ENCODE data around the gene DDX25. TPM values are rescaled to one million over a fixed set of nuclear protein-coding genes. Genes with fewer than 3 reads are reported as not detected.

The DDX25 gene
- total RNA-seq, 1 donor from 2014 or later: 2.3 TPM

DNA sequence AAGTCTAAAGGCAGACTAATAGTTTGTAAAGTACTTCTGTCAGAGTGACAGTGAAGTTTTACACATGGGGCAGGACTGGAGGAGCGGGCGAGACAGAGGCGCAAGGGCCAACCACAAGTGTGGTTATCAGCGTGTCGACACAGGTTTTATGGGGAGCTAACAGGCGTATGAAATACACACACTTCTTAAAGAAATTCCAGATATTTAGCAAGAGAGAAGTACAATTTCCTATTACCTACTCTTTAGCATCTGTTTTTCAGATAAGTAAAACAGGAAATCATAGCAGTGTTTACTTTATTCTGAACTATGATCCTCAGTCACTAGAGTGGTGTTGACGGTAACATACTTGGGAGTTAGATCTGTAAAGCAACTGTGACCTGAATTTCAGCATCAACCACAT, 64.0 kb downstream of the DDX25 start:
- Mint-ChIP-seq H3K9me3 (no peaks in the 10 kb centered on the region), H3K27me3 (ENCODE audit: low read depth) (no peaks in the 10 kb centered on the region), H3K27ac (ENCODE audit: unreplicated experiment) (no peak overlapping the region), H3K4me1 (no peaks in the 10 kb centered on the region), H3K36me3 (ENCODE audit: low read depth) (no peaks in the 10 kb centered on the region), H3K4me3 (no peak overlapping the region)
- TF ChIP-seq CTCF (conservative IDR thresholded peaks at IDR 0.05): no peak
- DNase-seq (ENCODE audit: low read depth, low spot score): no peak

DNA sequence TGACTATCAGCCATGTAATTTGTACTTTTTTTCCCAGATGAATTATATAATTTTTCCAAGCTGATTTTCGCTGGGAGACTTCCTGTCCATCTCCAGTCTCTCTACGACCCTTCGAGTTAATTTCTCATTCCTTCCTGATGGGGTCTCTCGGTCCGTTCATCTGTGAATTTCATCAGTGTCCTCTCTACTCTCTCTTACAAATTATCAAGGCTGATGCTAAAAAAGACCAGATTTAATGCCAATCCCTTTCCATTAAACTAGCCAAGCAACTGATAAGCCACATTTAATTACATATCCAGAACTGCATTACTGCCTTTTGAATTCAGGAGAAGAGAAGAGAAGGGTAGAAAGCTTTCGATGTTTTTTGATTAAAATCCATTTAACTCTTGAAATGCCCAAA, 67.3 kb downstream of the DDX25 start:
- Mint-ChIP-seq H3K36me3 (ENCODE audit: low read depth) (no peaks in the 10 kb centered on the region), H3K4me1 (peaks cover 2% of the 10 kb centered on the region), H3K27me3 (ENCODE audit: low read depth) (no peaks in the 10 kb centered on the region), H3K27ac (ENCODE audit: unreplicated experiment) (no peak overlapping the region), H3K9me3 (no peaks in the 10 kb centered on the region), H3K4me3 (no peak overlapping the region)
- TF ChIP-seq CTCF (conservative IDR thresholded peaks at IDR 0.05): no peak
- no peak for DNase-seq (ENCODE audit: low read depth, low spot score)

DNA sequence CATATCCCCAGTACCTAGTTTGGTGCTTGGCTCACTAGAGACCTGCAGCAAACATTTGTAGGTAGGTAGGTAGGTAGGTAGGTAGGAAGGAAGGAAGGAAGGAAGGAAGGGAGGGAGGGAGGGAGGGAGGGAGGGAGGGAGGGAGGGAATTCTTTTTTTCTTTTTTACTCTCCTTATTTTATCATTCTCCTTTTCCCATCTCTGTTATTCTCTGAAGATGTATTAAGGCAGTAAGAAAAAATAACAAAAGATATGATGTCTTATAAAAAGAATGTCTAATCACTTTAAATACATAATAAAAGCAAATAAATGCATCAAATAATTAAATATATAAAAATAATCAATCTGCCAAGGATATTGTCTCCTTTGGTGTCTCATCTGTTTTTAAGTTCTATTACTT, 70.0 kb downstream of the DDX25 start:
- TF ChIP-seq CTCF (conservative IDR thresholded peaks at IDR 0.05): no peak
- no peak overlapping the region for H3K4me3 Mint-ChIP-seq
- H3K27me3 Mint-ChIP-seq (ENCODE audit: low read depth): no peaks in the 10 kb centered on the region
- peaks cover 24% of the 10 kb centered on the region for H3K4me1 Mint-ChIP-seq
- no peaks in the 10 kb centered on the region for H3K36me3 Mint-ChIP-seq (ENCODE audit: low read depth)
- H3K9me3 Mint-ChIP-seq: no peaks in the 10 kb centered on the region
- no peak overlapping the region for H3K27ac Mint-ChIP-seq (ENCODE audit: unreplicated experiment)
- no peak for DNase-seq (ENCODE audit: low read depth, low spot score)

- Mint-ChIP-seq H3K4me1 (peaks cover 37% of the 10 kb centered on the region), H3K9me3 (no peaks in the 10 kb centered on the region), H3K4me3 (no peak overlapping the region), H3K36me3 (ENCODE audit: low read depth) (no peaks in the 10 kb centered on the region), H3K27ac (ENCODE audit: unreplicated experiment) (no peak overlapping the region), H3K27me3 (ENCODE audit: low read depth) (no peaks in the 10 kb centered on the region)
- no peak for TF ChIP-seq CTCF (conservative IDR thresholded peaks at IDR 0.05)
- DNase-seq (ENCODE audit: low read depth, low spot score): no peak
Measured at GRCh38 chr11:125975634-125976033, 71.3 kb downstream of the DDX25 start.

DNA sequence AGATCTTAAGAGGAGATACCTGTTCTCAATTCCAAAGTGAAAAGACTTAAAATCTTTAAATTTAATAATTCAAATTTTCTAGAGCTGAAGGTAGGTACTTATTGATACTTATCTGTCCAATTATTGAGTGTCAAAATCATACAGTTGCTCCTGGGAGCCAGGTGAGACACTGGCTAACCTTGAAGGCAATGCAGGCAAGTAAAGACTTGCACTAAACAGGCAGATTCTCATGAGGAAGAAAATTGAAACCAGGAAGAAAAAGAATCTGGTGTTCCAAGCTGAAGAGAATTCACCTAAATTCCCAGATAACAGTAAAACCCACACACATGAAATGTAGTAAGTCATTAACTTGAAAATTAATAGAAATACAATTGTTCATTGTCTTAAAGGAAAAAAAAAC, 71.8 kb downstream of the DDX25 start:
- Mint-ChIP-seq H3K27me3 (ENCODE audit: low read depth) (no peaks in the 10 kb centered on the region), H3K4me3 (no peak overlapping the region), H3K9me3 (no peaks in the 10 kb centered on the region), H3K4me1 (peaks cover 42% of the 10 kb centered on the region), H3K27ac (ENCODE audit: unreplicated experiment) (no peak overlapping the region), H3K36me3 (ENCODE audit: low read depth) (no peaks in the 10 kb centered on the region)
- no peak for DNase-seq (ENCODE audit: low read depth, low spot score)
- TF ChIP-seq CTCF (conservative IDR thresholded peaks at IDR 0.05): no peak

- TF ChIP-seq CTCF (conservative IDR thresholded peaks at IDR 0.05): no peak
- Mint-ChIP-seq H3K4me3 (no peak overlapping the region), H3K27me3 (ENCODE audit: low read depth) (no peaks in the 10 kb centered on the region), H3K36me3 (ENCODE audit: low read depth) (no peaks in the 10 kb centered on the region), H3K9me3 (no peaks in the 10 kb centered on the region), H3K4me1 (peaks cover 44% of the 10 kb centered on the region), H3K27ac (ENCODE audit: unreplicated experiment) (no peak overlapping the region)
- no peak for DNase-seq (ENCODE audit: low read depth, low spot score)
Measured at GRCh38 chr11:125977333-125977732, 73.0 kb downstream of the DDX25 start.

All from neural crest cell (in vitro differentiated cells).